Hepatocyte (in vitro differentiated cells): ENCODE measurements around the gene SPHK1.

Experiments
- EZH2 ChIP-seq: fragments of 200-600 bp; sonication (generic); IDR thresholded peaks from 2 replicates; pipeline ENCODE4 v1.6.1; 2016; ENCODE audit warnings: antibody characterized with exemption, mild to moderate bottlenecking, borderline replicate concordance
- EZH2phosphoT487 ChIP-seq: fragments of 200-600 bp; sonication (generic); IDR thresholded peaks from one replicate; pipeline ENCODE4 v1.6.1; 2018; ENCODE audit warnings: antibody characterized with exemption, mild to moderate bottlenecking, low read depth, moderate library complexity; ENCODE audit not compliant: unreplicated experiment, severe bottlenecking
- TF ChIP-seq, protein P1 (sequence below): fragments of 200-600 bp; sonication (generic); IDR thresholded peaks from 2 replicates; pipeline ENCODE4 v1.5.1; 2016; ENCODE audit warnings: antibody characterized with exemption, mild to moderate bottlenecking; ENCODE audit not compliant: poor library complexity

DNA sequence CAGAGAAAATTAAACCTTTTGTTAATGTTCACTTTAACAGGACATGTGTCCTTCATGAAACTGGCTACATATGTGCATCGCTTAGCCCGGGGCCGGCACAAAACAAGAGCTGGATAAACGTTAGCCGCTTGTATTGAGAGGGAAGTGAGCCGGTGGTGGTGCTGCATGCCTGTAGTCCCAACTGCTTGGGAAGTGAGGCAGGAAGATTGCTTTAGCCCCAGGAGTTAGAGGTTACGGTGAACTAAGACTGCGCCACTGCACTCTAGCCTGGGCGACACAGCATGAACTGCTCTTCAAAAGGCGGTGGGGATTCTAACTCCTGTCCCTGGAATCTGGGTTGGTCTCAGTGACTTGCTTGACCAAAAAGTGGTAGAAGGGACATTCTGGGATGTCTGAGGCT, 15.0 kb upstream of the SPHK1 start:
- TF ChIP-seq EZH2 (no peak), EZH2phosphoT487 (no peak)
- TF ChIP-seq, protein P1, sequence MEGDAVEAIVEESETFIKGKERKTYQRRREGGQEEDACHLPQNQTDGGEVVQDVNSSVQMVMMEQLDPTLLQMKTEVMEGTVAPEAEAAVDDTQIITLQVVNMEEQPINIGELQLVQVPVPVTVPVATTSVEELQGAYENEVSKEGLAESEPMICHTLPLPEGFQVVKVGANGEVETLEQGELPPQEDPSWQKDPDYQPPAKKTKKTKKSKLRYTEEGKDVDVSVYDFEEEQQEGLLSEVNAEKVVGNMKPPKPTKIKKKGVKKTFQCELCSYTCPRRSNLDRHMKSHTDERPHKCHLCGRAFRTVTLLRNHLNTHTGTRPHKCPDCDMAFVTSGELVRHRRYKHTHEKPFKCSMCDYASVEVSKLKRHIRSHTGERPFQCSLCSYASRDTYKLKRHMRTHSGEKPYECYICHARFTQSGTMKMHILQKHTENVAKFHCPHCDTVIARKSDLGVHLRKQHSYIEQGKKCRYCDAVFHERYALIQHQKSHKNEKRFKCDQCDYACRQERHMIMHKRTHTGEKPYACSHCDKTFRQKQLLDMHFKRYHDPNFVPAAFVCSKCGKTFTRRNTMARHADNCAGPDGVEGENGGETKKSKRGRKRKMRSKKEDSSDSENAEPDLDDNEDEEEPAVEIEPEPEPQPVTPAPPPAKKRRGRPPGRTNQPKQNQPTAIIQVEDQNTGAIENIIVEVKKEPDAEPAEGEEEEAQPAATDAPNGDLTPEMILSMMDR, result no peak
